GM19452 (cell line): ENCODE results near the gene EN1.

Source experiments
- ATAC-seq: cut with Tn5 transposase; IDR thresholded peaks from one replicate; pipeline ENCODE4 v1.9.1; 2021; ENCODE audit not compliant: unreplicated experiment

Gene EN1

GRCh38 chr2:118846953-118847761 is at the start of gene EN1:
EN1 (minus strand) TSS chr2:118847648; CDS start chr2:118847167, 481 bp downstream.
- ATAC-seq = no peak

GRCh38 chr2:118893100-118893499 is 45.7 kb upstream of the EN1 start:
- ATAC-seq = no peak

- no peak for ATAC-seq
Observed at GRCh38 chr2:118889995-118890394, 42.5 kb upstream of the EN1 start.

GRCh38 chr2:118883792-118884191 is 36.3 kb upstream of the EN1 start:
- no peak for ATAC-seq

- ATAC-seq = peak; percentile 69
Observed at GRCh38 chr2:118882693-118883336, 35.4 kb upstream of the EN1 start.

- peak; percentile 90 for ATAC-seq
Observed at GRCh38 chr2:118881490-118882129, 34.2 kb upstream of the EN1 start.

GRCh38 chr2:118880501-118880900 is 33.1 kb upstream of the EN1 start:
- no peak for ATAC-seq

- ATAC-seq = no peak
Observed at GRCh38 chr2:118878531-118879149, 31.2 kb upstream of the EN1 start.

- ATAC-seq = no peak
Observed at GRCh38 chr2:118875318-118875717, 27.9 kb upstream of the EN1 start.

GRCh38 chr2:118874324-118874723 is 26.9 kb upstream of the EN1 start:
- no peak for ATAC-seq

- ATAC-seq = peak; percentile 92
Observed at GRCh38 chr2:118865106-118865505, 17.7 kb upstream of the EN1 start.

- ATAC-seq = no peak
Observed at GRCh38 chr2:118864207-118864606, 16.8 kb upstream of the EN1 start.

- ATAC-seq = no peak
Observed at GRCh38 chr2:118861731-118862130, 14.3 kb upstream of the EN1 start.

- no peak for ATAC-seq
Observed at GRCh38 chr2:118861242-118861641, 13.8 kb upstream of the EN1 start.

- ATAC-seq = no peak
Observed at GRCh38 chr2:118860506-118860905, 13.1 kb upstream of the EN1 start.

- no peak for ATAC-seq
Observed at GRCh38 chr2:118859157-118859770, 11.8 kb upstream of the EN1 start.

- ATAC-seq = no peak
Observed at GRCh38 chr2:118858485-118859156, 11.2 kb upstream of the EN1 start.

- no peak for ATAC-seq
Observed at GRCh38 chr2:118857677-118858484, 10.4 kb upstream of the EN1 start.

GRCh38 chr2:118856978-118857676 is 9.7 kb upstream of the EN1 start:
- ATAC-seq = no peak
